ENCODE measurements around the gene RNF157.

RNF157 gene

DNA sequence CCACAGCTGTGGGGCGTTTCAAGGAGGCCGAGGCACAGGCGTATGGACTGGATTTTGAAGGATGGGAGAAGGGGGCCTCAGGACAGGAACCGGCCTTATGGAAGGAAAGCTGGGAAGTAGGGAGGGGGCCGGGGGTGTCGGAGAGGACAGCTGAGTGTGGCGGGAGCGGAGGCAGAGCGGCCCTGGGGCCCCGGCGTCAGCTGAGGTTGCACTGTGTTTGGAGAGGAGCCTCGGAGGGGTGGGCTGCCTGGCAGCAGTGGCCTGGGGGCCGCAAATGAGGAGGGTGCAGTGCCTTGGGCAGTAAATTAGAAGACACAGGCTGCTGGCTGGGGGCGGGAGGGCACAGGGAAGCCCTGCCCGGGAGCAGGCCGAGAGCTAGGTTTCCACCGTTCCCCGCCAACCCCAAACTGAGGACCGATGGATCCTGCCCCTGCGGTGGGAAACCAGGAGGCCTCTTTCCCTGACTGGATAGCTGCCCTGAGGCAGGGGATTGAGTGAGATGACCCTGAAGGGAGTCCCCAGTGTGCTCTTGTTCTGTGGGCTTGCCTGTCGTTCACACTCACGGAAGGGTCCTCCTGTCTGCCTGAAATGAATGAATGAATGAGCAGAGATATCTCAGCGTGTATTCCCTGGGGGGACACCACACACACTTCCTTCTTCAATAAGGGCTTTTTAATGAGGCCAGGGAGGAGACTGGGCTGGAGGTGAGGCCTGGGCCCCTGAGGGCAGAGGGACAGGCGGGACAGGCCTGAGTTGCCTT lies 117.7 kb downstream of the RNF157 start:
- DNase-seq, result no peak

DNA sequence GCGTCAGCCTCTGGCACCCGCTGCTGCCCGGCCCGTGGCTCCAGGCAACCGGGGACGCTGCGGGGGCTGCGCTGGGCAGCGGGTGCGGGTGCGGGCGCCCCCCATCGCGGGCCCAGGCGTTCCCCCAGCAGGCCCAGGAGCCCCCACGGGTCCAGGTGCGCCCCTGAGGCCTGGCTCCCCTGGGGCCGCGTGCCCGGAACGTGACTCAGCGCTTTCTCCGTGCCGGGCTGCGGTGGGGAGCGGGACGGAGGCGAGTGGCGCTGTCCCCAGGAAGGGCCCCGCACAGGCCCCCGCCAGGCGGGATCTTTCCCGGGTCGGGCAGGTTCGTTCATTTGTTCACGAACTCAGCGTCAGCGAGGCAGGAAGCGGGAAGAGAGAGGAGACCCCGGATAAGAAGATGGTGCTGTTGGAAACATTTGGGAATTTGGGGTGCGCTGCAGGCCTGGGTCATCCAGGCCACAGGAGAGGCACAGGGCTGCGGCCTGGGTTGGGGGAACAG lies 118.3 kb downstream of the RNF157 start:
- DNase-seq, result no peak

DNA sequence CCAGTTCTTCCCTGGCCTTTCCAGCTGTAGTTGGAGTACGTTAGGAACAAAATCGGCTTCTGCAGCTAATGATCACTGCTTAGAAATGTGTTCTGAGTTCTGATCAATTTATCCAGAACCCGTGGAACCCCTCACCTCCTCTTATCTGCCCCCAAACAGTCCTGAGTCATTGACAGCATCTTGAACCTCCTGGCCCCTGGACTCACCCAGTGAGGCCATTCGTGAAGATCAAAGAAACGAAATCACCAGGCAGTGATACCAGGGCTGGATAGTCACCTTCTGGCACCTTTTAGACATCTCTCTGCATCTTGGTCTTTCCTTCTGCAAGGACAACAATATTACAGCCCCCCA lies 119.7 kb downstream of the RNF157 start:
- DNase-seq, result no peak

DNA sequence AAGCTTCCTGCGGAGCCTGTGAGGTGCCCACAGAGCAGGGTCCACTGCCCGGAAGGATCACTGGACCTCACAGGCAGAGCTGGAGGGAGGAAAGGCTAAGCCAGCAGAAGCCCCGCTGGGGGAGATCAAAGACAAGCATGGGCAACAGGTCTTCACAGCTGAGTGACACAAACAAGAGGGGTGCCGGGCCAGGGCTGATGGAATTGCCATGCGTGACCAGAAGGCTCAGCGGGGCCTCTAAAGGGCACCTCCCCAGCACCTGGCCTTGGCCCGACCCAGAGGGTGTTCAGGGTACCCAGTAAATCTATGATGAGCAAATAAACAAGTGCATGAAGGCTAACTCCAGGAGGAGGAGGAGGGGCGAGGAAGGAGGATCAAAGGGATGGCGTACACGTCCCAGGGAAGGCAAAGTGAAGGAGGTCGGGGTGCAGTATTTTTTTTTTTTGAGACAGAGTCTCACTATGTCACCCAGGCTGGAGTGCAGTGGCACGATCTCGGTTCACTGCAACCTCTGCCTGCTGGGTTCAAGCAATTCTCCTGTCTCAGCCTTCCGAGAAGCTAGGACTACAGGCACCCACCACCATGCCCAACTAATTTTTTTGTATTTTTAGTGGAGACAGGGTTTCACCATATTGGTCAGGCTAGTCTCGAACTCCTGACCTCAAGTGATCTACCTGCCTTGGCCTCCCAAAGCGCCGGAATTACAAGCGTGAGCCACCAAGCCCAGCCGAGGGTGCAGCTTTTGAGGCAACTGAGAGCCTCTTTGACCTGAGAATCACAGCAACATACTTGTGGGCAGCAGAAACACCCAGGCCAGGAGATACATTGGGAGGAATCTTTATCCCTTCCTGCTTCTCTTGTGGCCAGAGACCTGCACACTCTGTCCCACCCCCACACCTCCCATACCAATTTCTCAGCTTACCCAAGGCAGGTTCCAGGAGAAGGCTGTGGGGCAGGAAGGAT lies 120.6 kb downstream of the RNF157 start:
- no peak for DNase-seq

DNA sequence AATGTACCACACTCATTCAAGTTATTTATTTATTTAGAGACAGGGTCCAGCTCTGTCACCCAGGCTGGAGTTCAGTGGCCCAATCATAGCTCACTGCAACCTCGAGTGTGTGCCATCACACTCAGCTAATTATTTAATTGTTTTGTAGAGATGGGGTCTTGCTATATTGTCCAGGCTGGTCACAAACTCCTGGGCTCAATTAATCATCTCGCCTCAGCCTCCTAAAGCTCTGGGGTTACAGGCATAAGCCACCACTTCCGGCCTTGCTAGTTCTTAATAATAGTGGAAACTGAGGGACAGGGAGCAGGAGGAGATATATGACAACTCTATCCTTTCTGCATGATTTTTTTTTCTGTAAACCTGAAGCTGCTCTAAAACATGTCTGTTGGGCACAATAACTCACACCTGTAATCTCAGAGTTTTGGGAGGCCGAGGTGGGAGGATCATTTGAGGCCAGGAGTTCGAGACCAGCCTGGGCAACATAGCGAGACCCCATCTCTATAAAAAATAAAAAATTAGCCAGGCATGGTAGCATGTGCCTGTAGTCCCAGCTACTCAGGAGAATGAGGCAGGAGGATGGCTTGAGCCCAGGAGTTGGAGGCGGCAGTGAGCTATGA lies 125.0 kb downstream of the RNF157 start:
- DNase-seq, result no peak

DNA sequence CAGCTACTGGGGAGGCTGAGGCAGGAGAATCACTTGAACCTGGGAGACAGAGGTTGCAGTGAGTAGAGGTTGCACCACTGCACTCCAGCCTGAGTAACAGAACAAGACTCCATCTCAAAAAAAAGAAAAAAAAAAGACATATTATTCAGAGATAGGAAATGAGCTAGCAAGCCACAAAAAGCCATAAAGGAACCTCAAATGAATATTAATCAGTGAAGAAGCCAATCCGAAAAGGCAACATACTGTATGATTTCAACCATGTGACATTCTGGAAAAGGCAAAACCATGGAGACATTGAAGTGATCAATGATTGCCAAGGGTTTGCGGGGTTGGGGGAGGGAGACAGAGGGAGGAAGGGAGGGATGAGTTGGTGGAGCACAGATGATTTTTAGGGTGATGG lies 128.3 kb downstream of the RNF157 start:
- no peak for DNase-seq

DNA sequence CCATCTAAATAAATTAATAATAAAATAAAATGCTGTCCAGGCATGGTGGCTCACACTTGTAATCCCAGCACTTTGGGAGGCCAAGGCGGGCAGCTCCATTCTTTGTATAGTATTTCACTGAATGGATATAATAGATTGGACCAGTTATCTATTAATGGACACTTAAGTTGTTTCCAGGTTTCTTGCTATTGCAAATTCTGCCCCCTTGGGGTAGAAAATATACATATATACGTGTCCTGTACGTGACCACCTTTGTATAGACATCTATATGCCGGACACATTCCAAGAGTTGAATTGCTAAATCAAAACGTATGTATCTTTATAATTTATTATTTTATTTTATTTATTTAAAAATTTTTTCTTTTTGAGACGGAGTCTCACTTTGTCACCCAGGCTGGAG lies 132.8 kb downstream of the RNF157 start:
- DNase-seq, result no peak

DNA sequence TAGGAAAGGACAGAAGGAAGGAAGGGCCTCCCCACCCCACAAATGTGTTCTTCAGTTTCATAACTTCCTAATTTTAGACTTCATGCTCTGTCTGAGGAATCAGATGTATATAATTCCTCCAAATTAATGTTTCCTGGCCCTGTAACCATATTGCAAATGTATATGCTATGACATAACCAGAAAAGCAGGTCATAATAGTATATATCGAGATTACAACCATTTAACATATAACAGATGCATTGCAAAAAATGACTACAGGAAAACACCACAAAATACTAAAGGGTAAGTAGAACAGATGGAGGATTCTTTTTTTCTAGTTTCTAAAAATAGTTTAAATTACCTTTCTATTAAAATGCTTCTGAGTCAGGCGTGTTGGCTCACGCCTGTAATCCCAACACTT lies 133.6 kb downstream of the RNF157 start:
- DNase-seq, result no peak

DNA sequence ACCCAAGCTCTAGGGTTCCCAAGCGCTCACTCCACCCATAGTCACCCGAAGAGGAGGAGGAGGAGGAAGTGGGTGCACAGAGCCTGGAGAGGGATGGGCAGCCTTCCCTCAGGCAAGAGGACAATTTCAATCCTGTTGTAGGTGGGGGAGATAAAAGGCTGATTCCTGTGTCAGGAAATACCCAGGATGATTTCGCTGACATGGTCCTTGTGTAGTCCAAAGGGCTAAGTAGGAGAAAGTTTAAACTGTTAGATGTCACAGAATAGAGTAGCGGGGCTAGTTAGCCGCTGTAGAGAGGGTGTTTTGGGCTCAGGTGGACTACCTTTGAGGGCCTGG lies 135.4 kb downstream of the RNF157 start:
- no peak for DNase-seq

DNA sequence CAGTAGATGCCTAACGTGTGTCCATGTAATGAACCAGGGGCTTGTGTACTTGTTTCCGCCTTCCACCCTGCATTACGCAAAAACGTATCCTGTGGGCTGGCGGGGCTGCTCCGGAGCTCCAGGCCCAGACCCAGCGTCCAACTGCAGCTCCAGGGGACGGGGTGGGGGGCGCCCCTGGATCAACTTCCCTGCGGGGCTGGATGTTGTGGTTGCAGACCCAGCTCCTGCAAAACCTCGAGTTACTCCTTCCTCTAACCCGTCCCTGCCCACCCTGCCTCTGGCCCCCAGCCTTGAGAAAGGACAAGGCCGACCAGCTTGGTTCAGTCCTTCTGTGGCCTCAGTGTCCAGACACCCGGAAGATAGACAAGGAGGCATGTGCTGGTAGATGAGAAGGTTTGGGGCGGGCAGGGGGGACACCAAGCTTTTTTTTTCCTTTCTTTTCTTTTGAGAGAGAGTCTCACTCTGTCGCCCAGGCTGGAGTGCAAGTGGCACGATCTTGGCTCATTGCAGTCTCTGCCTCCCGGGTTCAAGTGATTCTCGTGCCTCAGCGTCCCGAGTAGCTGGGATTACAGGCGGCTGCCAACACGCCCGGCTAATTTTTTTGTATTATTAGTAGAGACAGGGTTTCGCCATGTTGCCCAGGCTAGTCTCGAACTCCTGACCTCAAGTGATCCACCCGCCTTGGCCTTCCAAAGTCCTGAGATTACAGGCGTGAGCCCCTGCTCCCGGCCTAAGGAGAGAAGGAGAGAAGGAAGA lies 136.0 kb downstream of the RNF157 start:
- DNase-seq, result no peak

DNA sequence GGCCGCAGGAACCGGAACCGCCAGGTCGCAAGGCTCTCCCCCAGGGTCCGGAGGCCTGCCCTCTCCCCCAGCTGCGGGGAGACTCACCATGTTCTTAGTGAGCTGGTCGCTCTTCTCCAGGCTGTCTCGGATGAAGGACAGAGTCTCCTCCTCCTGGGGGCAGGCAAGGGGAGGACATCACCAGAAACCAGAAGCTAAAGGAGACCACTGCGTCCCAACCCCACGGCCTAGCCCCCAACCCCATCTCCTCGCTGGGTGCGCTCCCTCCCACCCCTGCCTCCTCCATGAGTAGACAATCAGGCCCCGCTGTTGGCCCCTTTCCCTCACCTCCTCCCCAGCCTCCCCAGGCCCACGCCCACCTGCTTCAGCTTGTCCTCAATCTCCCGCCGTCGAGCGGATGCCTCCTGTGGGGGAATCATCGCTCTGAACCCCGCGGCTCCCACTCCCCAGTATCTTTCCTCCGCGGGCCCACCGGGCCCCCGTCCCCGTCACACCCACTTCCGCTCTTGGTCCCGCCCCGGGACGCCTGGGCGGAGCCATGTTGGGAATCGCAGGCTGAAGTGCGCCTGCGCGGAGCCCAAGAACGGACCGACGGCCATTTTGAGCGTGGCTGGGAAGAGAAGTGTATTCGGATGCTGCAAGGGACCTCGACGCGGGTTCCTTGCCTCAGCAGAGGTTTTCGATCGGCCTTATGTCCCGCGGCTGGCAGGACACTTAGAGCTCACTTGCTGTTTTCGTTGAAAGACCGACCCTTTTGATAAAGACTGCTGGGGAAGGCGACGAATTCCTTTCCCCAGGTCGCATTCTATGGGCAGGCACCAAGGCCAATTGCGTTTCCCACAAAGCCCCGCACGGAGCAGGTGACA lies 136.8 kb downstream of the RNF157 start, which contains the start of gene EXOC7:
Gene EXOC7 (minus strand): TSS at position 514 of the 866 bp plus-strand sequence. CDS start 95 bp downstream, at position 419.
- peak; percentile 90 for DNase-seq

DNA sequence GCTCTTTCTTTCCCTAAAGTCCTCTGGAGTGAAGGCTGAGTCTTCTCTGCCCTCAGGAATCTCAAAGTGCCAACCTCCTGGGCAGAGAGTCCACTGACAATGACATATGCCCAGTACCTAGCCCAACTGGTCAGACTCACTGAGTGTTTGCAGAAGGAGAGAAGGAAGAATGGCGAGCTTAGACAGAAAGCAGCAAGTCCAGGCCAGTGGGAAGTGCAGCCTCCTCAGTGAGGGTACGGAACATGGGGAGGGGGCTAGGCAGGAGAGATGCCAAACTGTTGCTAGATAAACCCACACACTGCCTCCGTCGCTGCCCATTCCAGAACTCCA lies 137.4 kb downstream of the RNF157 start:
- DNase-seq, result no peak

DNA sequence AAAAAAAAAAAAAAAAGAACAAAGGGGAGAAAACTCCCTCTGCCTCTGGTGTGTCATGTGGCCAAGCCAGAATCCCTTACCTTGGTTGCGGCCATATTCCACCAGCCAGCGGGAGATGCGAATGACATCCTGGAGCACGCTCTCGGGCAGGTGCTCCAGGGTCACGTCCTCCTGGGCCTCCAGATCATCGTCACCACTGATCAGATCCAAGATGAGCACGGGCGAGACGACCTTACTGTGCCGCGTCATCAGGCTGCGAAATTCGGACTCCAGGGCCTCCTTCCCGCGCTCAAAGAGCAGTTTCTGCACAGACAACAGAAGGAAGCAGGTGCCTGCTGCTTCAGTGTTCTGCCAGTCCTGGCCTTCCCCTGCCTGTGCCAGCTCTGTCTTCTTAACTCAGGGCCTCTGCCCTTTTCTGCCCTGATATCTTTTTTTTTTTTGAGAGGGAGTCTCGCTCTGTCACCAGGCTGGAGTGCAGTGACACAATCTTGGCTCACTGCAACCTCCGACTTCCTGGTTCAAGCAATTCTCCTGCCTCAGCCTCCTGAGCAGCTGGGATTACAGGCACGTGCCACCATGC lies 142.5 kb downstream of the RNF157 start:
- no peak for DNase-seq

DNA sequence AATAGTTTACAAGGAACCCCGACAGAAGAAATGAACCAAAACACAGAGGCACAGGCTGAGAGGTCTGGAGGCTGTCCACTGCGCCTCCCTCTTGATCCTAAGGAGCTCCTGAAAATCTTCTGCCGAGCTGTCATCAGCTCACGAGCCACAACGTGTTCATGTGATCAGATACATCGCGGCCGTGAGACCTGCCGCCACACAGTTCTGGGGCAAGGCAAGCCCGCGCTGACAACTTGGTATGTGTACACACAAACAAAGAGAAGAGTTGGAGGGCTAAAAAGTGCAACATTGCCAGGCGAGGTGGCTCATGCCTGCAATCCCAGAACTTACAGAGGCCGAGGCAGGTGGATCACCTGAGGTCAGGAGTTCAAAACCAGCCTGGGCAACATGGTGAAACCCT lies 144.3 kb downstream of the RNF157 start:
- no peak for DNase-seq

DNA sequence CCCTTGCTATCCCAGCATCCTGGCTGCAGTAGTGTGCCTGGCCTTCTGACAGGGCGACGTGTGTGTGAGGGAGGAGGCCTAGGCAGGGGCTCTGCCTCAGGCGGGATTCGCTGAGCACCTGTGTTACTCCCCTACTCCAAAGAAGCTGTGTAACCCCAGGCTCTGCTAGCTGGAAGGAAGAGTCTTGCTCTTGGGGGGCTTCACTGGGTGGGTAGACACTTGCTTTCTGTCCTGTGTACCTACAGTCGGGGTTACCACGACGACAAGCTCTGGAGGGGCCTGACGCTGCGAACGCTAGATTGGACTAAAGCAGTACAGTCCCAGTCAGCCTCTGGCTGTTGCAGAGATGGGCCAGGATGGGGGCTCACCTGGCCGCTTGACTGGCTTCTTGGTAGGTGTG lies 146.2 kb downstream of the RNF157 start:
- DNase-seq, result no peak

DNA sequence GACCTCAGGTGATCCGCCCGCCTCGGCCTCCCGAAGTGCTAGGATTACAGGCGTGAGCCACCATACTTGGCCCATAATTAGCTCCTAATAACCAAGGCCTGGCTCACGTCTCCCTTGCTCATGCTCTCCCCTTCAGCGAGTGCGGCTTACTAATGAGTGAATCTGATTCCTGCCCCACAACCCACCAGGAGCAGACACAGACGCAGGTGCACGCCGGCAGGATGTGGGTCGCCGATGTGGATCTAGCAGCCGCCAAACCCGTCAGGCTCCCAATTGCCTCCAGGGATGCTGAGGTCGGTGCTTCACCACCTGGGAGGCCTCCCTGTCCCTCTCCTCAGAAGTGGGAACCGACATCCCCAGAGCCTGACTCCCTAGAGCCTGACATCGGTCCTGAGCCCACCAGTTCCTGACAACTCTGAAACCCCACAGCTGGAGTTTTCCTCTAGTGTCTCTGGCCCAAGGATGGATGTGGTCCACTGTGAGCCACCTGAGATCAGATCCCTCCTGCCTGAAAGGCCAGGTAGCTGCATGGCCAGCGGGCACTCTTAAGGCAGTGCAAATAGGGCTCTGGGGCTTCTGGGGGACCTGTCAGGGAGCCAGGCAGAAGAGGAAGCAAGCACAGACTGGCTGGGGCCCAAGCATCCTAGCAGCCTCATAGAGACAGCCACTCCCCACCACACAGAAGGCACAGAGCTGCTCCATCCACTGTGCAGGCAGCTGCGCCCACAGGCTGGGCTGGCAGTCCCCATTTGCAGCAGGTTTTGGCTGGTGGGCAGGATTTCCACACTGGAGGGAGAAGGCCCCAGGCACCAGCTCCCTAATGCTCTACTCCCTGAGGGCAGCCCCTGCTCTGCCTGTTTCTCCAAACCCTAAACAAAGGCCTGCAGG lies 147.5 kb downstream of the RNF157 start:
- DNase-seq, result no peak
